GM18858 (cell line): ENCODE measurements around the gene CEP83.

ENCODE experiments used
- ATAC-seq: cut with Tn5 transposase; IDR thresholded peaks from one replicate; pipeline ENCODE4 v1.9.1; 2021; ENCODE audit not compliant: unreplicated experiment

The CEP83 gene

GRCh38 chr12:94309373-94309772, 150.3 kb downstream of the CEP83 start:
- peak; percentile 79 for ATAC-seq

GRCh38 chr12:94308612-94309011, 151.1 kb downstream of the CEP83 start:
- ATAC-seq, result no peak

DNA sequence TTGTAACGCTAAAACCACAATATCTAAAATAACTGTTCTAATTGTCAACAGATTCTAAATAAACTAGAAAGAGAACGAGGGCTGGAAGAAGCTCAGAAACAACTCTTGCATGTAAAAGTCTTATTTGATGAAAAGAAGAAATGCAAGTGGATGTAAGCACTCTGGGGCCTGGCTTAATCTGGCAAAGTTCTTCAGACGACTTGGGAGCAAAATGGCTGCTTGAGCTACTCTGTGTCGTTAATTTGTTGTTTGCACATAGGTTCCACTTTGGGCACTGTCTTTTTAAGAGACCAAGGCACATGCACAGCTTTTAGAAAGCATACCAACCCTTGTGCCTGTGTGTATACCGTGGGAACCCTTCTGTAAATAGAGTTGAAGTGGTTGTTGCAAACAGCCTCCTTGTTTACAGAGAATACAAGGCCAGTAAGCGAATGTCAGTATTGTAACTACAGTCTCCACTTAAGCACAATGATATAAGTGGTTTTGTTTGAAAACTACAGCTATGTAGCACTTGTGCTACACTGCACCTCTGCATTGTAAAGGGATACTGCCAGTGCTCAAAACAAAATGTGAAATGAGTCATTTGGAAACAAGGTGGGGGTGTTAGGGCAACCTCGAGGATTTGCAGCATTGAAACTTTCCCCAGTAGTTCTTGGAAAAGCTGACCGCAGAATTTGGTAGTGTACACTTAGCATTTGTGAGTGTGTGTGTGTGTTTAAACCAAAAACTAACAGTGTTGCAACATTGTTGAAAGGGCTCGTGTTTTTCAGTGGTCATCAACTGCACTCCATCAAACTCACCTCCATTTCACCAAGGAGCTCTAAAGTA, 154.3 kb downstream of the CEP83 start:
- peak; percentile 32 for ATAC-seq

DNA sequence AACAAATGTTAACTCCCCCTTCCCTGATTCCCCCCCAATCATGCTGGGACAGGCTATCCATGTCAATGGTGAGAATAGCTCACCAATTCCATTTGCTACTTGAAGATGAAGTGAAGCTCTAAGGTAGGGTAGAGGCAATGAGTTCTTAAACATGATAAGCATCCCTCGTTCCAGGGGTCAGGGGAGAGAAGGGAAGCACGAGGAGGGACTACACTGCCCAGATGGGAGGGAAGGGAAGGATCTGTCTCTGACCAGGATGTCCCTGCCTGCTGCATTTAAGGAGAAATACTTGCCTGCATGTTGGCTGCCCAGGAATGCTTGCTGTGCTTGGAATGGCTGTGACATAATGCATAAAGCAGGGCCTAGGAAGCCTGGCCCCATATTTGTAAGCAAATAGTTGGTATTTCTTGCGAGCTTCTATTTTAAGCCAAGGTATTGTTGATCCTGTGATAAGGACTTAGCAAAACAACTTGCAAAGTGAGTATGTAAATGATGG, 155.1 kb downstream of the CEP83 start:
- no peak for ATAC-seq

DNA sequence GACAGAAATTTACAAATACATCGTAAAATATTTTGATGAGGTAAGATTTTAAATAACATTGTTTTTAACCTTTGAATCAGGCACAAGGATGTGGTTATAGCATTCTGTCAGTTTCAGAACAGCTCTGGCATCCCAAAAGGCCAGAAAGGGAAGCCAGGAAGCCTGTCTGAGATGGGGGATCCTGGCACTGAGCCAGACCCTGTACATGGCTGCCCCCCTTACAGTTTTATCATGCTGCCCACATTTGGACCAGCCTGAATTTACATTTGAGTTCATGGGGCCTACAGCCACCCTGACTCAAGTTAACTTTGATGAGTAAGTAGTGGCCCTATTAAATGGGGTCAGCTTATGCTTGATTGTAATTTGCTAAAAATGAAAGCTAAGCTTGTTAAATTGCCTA, 155.7 kb downstream of the CEP83 start:
- ATAC-seq, result no peak

DNA sequence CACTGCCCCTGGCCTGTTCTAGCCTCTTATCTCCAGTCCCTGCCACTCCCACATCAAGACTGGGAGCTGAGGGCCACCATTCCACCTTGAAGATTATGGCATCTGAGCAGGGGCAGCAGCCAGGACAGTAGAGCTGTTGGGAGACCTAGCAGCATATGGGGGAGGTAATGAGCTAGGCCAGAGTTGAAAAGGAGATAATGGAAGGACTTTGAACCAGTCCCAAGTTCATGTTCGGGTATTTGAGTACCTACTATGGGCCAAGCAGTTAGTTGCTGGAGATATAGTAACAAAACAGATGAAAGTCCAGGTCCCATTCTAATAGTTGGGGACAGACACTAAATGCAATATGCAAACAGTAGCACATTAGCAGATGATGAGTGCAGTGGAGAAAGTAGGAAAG, 159.8 kb downstream of the CEP83 start:
- ATAC-seq, result no peak

GRCh38 chr12:94297876-94298505, 161.7 kb downstream of the CEP83 start:
- no peak for ATAC-seq

DNA sequence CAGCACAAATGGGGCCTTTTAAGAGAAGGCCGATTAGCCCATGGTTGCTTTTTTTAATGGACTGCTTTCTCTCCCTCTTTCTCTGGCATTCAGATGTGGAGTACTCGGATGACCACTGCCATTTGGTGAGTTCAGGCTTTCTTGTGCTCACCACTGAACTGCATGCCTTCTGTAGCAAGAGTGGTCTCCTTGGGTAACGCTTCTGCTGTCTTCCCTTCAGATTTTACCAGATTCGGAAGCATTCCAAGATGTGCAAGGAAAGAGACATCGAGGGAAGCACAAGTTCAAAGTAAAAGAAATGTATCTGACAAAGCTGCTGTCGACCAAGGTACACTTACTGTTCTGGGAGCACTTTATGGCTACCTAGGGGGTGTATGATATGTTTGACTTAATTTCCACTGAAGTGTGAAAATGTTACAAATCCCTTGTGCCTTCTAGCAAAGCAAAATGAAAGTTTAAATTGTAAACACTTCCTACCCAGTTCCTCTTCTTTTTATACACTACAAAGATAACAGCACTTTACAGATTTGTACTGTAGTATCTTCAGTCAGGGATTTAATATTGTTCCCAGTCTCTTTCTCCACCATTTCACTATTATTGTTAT, 162.5 kb downstream of the CEP83 start:
- no peak for ATAC-seq

GRCh38 chr12:94290353-94290752, 169.3 kb downstream of the CEP83 start:
- no peak for ATAC-seq

DNA sequence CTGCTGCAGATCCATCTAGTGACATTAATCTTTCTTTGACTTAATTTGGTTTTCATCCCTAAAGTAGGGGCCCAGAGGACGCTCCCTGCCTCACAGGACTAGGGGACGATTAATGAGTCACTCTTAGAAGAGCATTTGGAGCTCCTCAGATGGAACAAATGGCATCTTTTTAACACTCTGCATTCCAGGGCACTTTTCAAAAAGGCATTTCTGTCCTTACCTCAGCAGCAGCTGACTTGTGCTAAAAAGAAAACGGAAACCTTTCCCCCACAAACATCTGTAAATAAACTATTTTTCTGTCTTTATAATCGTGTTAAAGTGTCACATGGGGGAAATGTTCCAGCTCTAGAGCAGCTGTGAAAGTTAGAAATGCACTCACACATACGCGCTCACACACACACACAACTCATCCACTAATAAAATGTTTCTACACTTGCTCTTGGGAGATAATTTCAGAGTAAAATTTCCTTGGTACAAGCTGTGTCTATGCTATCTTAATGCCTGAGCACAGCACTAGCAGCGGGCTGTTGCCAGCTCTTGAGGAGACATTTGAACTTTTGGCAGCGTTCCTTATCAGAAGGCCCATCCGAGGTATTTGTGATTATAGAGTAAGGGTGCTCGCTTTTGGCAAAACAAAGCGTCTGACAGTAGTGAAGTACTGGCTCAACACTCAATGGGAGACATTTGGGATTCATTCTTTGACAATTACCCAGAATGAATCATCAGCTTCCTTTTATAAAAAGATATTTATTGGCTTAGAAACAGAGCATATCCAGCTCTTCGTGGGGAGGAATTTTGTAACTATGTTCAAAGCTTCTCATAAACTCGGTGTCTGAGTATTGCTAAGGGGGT, 170.0 kb downstream of the CEP83 start:
- ATAC-seq, result no peak

- no peak for ATAC-seq
Measured at GRCh38 chr12:94287245-94287628, 172.4 kb downstream of the CEP83 start.

GRCh38 chr12:94286583-94287244, 173.0 kb downstream of the CEP83 start:
- no peak for ATAC-seq

DNA sequence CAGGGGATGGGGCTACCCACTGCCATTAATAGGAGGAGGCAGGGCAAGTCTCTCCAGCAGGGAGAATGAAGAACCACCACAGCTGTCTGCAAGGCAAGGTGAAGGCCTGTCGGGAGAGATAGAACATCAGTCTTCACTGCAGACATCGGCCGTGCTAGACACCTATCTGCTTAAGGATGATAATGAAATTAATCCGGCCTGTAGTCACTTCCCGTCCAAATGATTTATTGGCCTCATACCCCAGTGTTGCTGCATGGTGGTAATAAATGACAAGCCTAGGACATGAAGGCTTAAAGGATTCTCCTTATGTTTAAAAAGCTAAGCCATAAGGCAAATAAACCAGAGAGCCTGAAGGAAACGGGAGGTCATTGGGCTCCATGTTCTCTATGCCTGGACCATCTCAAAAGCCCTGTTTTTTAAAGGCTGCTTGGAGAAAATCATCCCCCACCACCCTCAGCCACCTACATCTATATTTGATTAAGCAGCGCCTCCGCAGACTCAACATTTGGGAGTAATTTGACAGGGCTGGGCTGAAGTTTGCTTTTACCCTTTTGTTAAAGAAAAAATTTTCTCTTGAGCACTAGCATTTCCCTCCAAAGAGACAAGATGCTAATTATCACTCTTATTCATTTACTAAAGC, 173.6 kb downstream of the CEP83 start:
- ATAC-seq, result no peak

DNA sequence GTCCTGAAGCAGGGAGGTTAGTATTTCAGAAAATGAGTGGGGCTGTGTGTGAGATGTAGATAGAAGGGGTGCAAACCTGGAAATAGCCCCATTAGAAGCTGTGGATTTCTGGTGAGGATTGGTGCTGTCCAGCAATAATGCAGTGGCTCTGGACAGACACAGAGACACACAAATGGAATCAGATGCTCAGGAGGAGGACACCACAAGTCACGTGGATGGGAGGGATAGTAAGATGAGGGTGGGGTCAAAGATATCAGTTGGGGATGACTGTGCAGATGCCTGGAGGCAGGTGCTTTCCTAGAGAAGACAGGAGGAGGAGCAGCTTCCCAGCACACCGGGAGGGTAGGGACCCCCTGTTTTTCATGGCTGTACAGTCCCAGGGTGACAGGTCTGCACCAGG, 174.8 kb downstream of the CEP83 start:
- no peak for ATAC-seq

DNA sequence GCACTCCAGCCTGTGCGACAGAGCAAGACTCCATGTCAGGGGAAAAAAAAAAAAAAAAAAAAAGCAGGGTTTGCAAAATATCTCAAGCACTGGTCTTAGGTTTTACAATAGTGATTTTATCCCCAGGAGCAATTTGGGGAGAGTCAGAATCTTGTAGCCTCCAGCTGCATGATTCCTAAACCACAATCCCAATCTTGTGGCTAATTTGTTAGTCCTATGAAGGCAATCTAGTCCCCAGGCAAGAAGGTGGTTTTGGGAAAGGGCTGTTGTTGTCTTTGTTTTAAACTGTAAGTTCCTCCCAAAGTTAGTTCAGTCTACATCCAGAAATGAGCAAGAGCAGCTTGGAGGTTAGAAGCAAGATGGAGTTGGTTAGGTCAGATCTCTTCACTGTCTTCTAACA, 175.6 kb downstream of the CEP83 start:
- no peak for ATAC-seq

- no peak for ATAC-seq
Measured at GRCh38 chr12:94282675-94283074, 177.0 kb downstream of the CEP83 start.

- no peak for ATAC-seq
Measured at GRCh38 chr12:94280063-94280462, 179.6 kb downstream of the CEP83 start.

DNA sequence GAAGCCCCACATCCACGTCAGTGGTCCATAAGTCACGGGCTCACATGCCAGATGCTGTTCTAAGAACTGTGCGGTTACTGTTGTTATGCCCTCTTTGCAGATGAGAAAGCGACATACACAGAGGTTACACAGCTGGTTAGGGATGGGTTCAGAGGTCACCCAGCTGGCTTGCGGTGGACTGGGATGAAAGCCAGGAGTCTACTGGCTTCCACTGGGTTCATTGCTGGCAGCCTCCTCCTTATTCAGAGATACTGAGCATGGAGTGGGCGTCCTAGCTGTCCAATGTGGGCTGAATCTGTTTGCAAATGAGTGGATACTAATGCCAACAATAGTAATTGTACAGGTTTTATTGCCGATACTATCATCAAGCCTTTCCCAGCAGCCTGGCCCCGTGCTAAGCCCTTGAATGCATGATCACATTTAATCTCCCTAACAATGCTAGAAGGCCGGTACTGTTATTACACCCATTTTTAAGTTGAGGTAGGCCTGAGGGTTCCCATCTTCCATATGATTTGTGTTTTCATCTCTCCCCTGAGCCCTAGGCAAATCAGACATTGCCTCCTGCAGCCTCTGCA, 182.2 kb downstream of the CEP83 start:
- no peak for ATAC-seq

DNA sequence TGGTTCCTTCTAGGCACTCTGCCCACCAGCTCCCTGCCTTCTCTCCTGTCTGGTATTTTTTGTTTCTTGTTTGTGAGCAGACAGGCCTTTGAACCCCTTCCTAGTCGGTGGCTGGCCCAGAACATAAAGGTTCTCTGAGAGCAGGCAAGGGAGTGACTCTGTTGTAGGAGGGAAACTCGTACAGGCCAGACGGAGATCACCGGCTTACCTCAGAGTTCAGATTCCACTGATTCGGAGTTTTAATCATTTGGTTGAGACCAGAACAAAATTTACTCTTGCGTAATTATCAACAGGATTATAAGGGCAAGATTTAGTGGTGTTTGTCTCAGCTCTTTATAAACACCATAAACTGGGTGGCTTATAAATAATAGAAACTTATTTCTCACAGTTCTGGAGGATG, 182.9 kb downstream of the CEP83 start:
- ATAC-seq, result no peak

GRCh38 chr12:94273272-94273671, 186.4 kb downstream of the CEP83 start:
- no peak for ATAC-seq
